Measurements from ENCODE around the gene EFEMP2.
A peak's percentile ranks its signal among the peaks of the same experiment; 100 is the strongest.

EFEMP2 gene

GRCh38 chr11:65862941-65863888 is 9.4 kb downstream of the EFEMP2 start:
- peak; percentile 5 for DNase-seq (ENCODE audit: low read depth)
- TF ChIP-seq MYC (IDR thresholded peaks at IDR 0.05; ENCODE audit: low read depth, low read length) (no peak), MAX (IDR thresholded peaks at IDR 0.05; ENCODE audit: low read depth, low read length) (no peak), CTCF (IDR thresholded peaks at IDR 0.05; ENCODE audit: low read depth, low read length) (no peak), POLR2A (IDR thresholded peaks at IDR 0.05; ENCODE audit: extremely low read depth, insufficient read length) (no peak)
- no peak overlapping the region for H3K4me3 ChIP-seq (ENCODE audit: low read depth, low read length)

- no peak for TF ChIP-seq MAX (IDR thresholded peaks at IDR 0.05; ENCODE audit: low read depth, low read length)
- no peak for TF ChIP-seq CTCF (IDR thresholded peaks at IDR 0.05; ENCODE audit: low read depth, low read length)
- TF ChIP-seq MYC (IDR thresholded peaks at IDR 0.05; ENCODE audit: low read depth, low read length), result no peak
- no peak for TF ChIP-seq POLR2A (IDR thresholded peaks at IDR 0.05; ENCODE audit: extremely low read depth, insufficient read length)
- no peak for DNase-seq (ENCODE audit: low read depth)
- H3K4me3 ChIP-seq (ENCODE audit: low read depth, low read length), result no peak overlapping the region
Observed at GRCh38 chr11:65862191-65862735, 10.3 kb downstream of the EFEMP2 start.

- DNase-seq (ENCODE audit: low read depth), result peak; percentile 8
- TF ChIP-seq CTCF (IDR thresholded peaks at IDR 0.05; ENCODE audit: low read depth, low read length) (no peak), MAX (IDR thresholded peaks at IDR 0.05; ENCODE audit: low read depth, low read length) (no peak)
- H3K4me3 ChIP-seq (ENCODE audit: low read depth, low read length), result peak overlapping the region; percentile 86
Observed at GRCh38 chr11:65861533-65862183, 10.9 kb downstream of the EFEMP2 start.

- no peak for DNase-seq (ENCODE audit: low read depth)
- peak overlapping the region; percentile 86 for H3K4me3 ChIP-seq (ENCODE audit: low read depth, low read length)
- TF ChIP-seq POLR2A (IDR thresholded peaks at IDR 0.05; ENCODE audit: extremely low read depth, insufficient read length) (no peak), CTCF (IDR thresholded peaks at IDR 0.05; ENCODE audit: low read depth, low read length) (no peak), MAX (IDR thresholded peaks at IDR 0.05; ENCODE audit: low read depth, low read length) (no peak), MYC (IDR thresholded peaks at IDR 0.05; ENCODE audit: low read depth, low read length) (no peak)
Observed at GRCh38 chr11:65861165-65861505, 11.5 kb downstream of the EFEMP2 start.

GRCh38 chr11:65860278-65861164 is 12.1 kb downstream of the EFEMP2 start, which contains the start of gene MUS81:
MUS81 (plus strand) TSS chr11:65860433; CDS start chr11:65860754, 321 bp downstream.
- H3K4me3 ChIP-seq (ENCODE audit: low read depth, low read length), result peak within 1 kb of the TSS; percentile 86
- TF ChIP-seq MAX (IDR thresholded peaks at IDR 0.05; ENCODE audit: low read depth, low read length) (peak; percentile 82), CTCF (IDR thresholded peaks at IDR 0.05; ENCODE audit: low read depth, low read length) (peak; percentile 83), POLR2A (IDR thresholded peaks at IDR 0.05; ENCODE audit: extremely low read depth, insufficient read length) (peak; percentile 59), MYC (IDR thresholded peaks at IDR 0.05; ENCODE audit: low read depth, low read length) (peak; percentile 88)
- peak; percentile 99 for DNase-seq (ENCODE audit: low read depth)

Data from NB4 (cell line).